ENCODE data around the gene GPC6. TPM values are rescaled to one million over a fixed set of nuclear protein-coding genes. Genes with fewer than 3 reads are reported as not detected.

The GPC6 gene
- total and polyA plus RNA-seq, 2 donors (not counting 1 experiment from before 2014, with no cell fraction given): not detected

GRCh38 chr13:93515267-93515666 lies 288.7 kb downstream of the GPC6 start:
- Histone ChIP-seq H4K20me1 (ENCODE audit: control insufficient read depth, insufficient read depth, low read length, poor library complexity, severe bottlenecking) (no peaks in the 10 kb centered on the region), H3K4me3 (ENCODE audit: control extremely low read depth in 1 of 5, extremely low read depth in 1 of 5, insufficient read depth in 1 of 5, low read depth in 2 of 5, low read length in 4 of 5) (no peak overlapping the region), H2AFZ (ENCODE audit: insufficient read depth, low read depth, low read length, poor library complexity, severe bottlenecking) (no peak overlapping the region), H3K79me2 (ENCODE audit: control insufficient read depth, insufficient read depth, low read length) (no peaks in the 10 kb centered on the region), H3K4me1 (ENCODE audit: control insufficient read depth in 2 of 2, insufficient read depth in 2 of 2, low read length in 2 of 2) (no peaks in the 10 kb centered on the region), H3K9ac (ENCODE audit: low read length) (no peak overlapping the region), H3K4me2 (replicated peaks; ENCODE audit: low read depth, low read length, poor library complexity, severe bottlenecking) (no peak overlapping the region), H3K27ac (ENCODE audit: low read length in 2 of 2) (no peak overlapping the region), H3K36me3 (replicated peaks in 1 of 2; ENCODE audit: control extremely low read depth in 1 of 2, control insufficient read depth in 1 of 2, extremely low read depth in 1 of 2, insufficient read depth in 2 of 2, low read length in 1 of 2) (no peaks in the 10 kb centered on the region), H3K27me3 (replicated peaks in 1 of 4; ENCODE audit: control extremely low read depth in 1 of 4, control insufficient read depth in 3 of 4, insufficient read depth in 4 of 4, low read length in 3 of 4) (no peaks in the 10 kb centered on the region), H3K9me3 (ENCODE audit: control extremely low read depth in 1 of 3, control insufficient read depth in 2 of 3, insufficient read depth in 1 of 3, low read length in 2 of 3) (no peaks in the 10 kb centered on the region)
- TF ChIP-seq CTCF (IDR thresholded peaks at IDR 0.05) (no peak), EZH2 (IDR thresholded peaks at IDR 0.05; ENCODE audit: borderline replicate concordance, insufficient read depth, low read depth, low read length, poor library complexity, severe bottlenecking) (no peak)
- ChIA-PET POLR2A (no interaction called here), CTCF (no interaction called here)
- DNase-seq (no peak), ATAC-seq (ENCODE audit: low read depth) (no peak)
- Mint-ChIP-seq H3K4me1 (no peaks in the 10 kb centered on the region), H3K4me3 (no peak overlapping the region), H3K9me3 (ENCODE audit: insufficient read depth) (no peaks in the 10 kb centered on the region), H3K27ac (no peak overlapping the region), H3K27me3 (no peaks in the 10 kb centered on the region)
- intact Hi-C loops (cut with micrococcal nuclease): no loop called here

DNA sequence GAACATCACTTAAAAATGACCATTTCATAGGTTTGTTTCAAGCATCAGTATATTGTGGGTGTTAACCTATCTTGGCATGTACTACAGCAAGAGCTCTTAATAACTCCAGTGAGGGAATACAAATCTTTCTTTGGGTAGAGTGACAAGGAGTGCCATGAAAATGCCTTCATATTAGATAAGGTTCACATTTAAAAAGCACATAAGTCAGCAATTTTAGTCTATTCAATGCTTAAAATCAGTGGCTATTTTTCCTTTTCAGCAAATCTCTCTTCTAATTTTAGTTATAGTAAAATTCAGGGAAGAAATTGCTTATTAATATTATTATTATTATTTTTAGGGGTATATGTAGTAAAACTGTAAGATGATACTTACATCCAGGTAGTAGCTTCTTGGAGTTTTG lies 291.1 kb downstream of the GPC6 start:
- no peaks in the 10 kb centered on the region for H3K27me3 ChIP-seq (replicated peaks in 1 of 4; ENCODE audit: control extremely low read depth in 1 of 4, control insufficient read depth in 3 of 4, insufficient read depth in 4 of 4, low read length in 3 of 4)
- ATAC-seq (ENCODE audit: low read depth) (no peak), DNase-seq (no peak)
- no peak overlapping the region for H3K4me3 Mint-ChIP-seq
- H3K27ac Mint-ChIP-seq: no peak overlapping the region
- TF ChIP-seq CTCF (IDR thresholded peaks at IDR 0.05) (no peak), EZH2 (IDR thresholded peaks at IDR 0.05; ENCODE audit: borderline replicate concordance, insufficient read depth, low read depth, low read length, poor library complexity, severe bottlenecking) (no peak)
- H3K36me3 ChIP-seq (replicated peaks in 1 of 2; ENCODE audit: control extremely low read depth in 1 of 2, control insufficient read depth in 1 of 2, extremely low read depth in 1 of 2, insufficient read depth in 2 of 2, low read length in 1 of 2): no peaks in the 10 kb centered on the region
- ChIA-PET CTCF (no interaction called here), POLR2A (no interaction called here)
- no peaks in the 10 kb centered on the region for H3K9me3 ChIP-seq (ENCODE audit: control extremely low read depth in 1 of 3, control insufficient read depth in 2 of 3, insufficient read depth in 1 of 3, low read length in 2 of 3)
- H3K9ac ChIP-seq (ENCODE audit: low read length): no peak overlapping the region
- H3K4me2 ChIP-seq (replicated peaks; ENCODE audit: low read depth, low read length, poor library complexity, severe bottlenecking): no peak overlapping the region
- intact Hi-C loops (cut with micrococcal nuclease): no loop called here
- no peaks in the 10 kb centered on the region for H4K20me1 ChIP-seq (ENCODE audit: control insufficient read depth, insufficient read depth, low read length, poor library complexity, severe bottlenecking)
- H3K79me2 ChIP-seq (ENCODE audit: control insufficient read depth, insufficient read depth, low read length): no peaks in the 10 kb centered on the region
- no peaks in the 10 kb centered on the region for H3K27me3 Mint-ChIP-seq
- no peak overlapping the region for H2AFZ ChIP-seq (ENCODE audit: insufficient read depth, low read depth, low read length, poor library complexity, severe bottlenecking)
- H3K4me3 ChIP-seq (ENCODE audit: control extremely low read depth in 1 of 5, extremely low read depth in 1 of 5, insufficient read depth in 1 of 5, low read depth in 2 of 5, low read length in 4 of 5): no peak overlapping the region
- H3K9me3 Mint-ChIP-seq (ENCODE audit: insufficient read depth): no peaks in the 10 kb centered on the region
- no peaks in the 10 kb centered on the region for H3K4me1 ChIP-seq (ENCODE audit: control insufficient read depth in 2 of 2, insufficient read depth in 2 of 2, low read length in 2 of 2)
- no peaks in the 10 kb centered on the region for H3K4me1 Mint-ChIP-seq
- H3K27ac ChIP-seq (ENCODE audit: low read length in 2 of 2): no peak overlapping the region

Measured in B cell (primary cell).